Activated CD4-positive, alpha-beta T cell treated with anti-CD3 and anti-CD28 coated beads, Interleukin-2, amount 50 U/mL, for 16 hours (primary cell): ENCODE results near the gene ECE2.
"Not testable (repeated sequence)": the region's sequence is repeated elsewhere in the genome, so short reads cannot be mapped to it uniquely, and the experiment has no call there.

Experiments used
- DNase-seq: peaks from one replicate; pipeline ENCODE4 v3.0.0-alpha.2; 2020

Gene ECE2

GRCh38 chr3:184339001-184339400 lies 63.2 kb downstream of the ECE2 start:
- DNase-seq: no peak

GRCh38 chr3:184339451-184340135 lies 63.8 kb downstream of the ECE2 start:
- DNase-seq: not testable (repeated sequence)

GRCh38 chr3:184341925-184342324 lies 66.1 kb downstream of the ECE2 start:
- no peak for DNase-seq
